Neural cell (in vitro differentiated cells): Measurements from ENCODE around the gene DZIP1. TPM values are rescaled to one million over a fixed set of nuclear protein-coding genes. Genes with fewer than 3 reads are reported as not detected.

ENCODE experiments used
- H2AFZ ChIP-seq: fragments of 200-600, 300-800 bp; sonication (generic), shearing (Covaris generic); 2 replicates; pipeline ENCODE4 v1.6.0; 2014; ENCODE audit warnings: low read depth, mild to moderate bottlenecking, antibody characterized with exemption, low read length, moderate library complexity
- H3F3A ChIP-seq: fragments of 200-600 bp; shearing (Covaris generic); 2 replicates; pipeline ENCODE4 v1.6.1; 2016; ENCODE audit warnings: mild to moderate bottlenecking, moderate library complexity, mixed read lengths, antibody characterized with exemption, low read length; ENCODE audit not compliant: insufficient read depth, poor library complexity, severe bottlenecking
- H3K27ac ChIP-seq: fragments of 200-600, 300-800 bp; sonication (generic), shearing (Covaris generic); 2 replicates; pipeline ENCODE4 v1.5.1; 2014; ENCODE audit warnings: mild to moderate bottlenecking, low read length, moderate library complexity
- H3K27me3 ChIP-seq: fragments of 300-800, 200-600 bp; sonication (generic), shearing (Covaris generic); 2 replicates; pipeline ENCODE4 v1.6.0; 2014; ENCODE audit warnings: mild to moderate bottlenecking, low read depth, low read length, moderate library complexity; ENCODE audit not compliant: insufficient read depth
- H3K36me3 ChIP-seq: fragments of 300-800, 200-600 bp; sonication (generic), shearing (Covaris generic); 2 replicates; pipeline ENCODE4 v1.5.1; 2014; ENCODE audit warnings: mild to moderate bottlenecking, antibody characterized with exemption, low read length, moderate library complexity; ENCODE audit not compliant: insufficient read depth
- H3K4me2 ChIP-seq: fragments of 300-800, 200-600 bp; sonication (generic), shearing (Covaris generic); 2 replicates; pipeline ENCODE4 v1.6.0; 2014; ENCODE audit warnings: mild to moderate bottlenecking, low read length
- H3K4me3 ChIP-seq: fragments of 300-800, 200-600 bp; sonication (generic), shearing (Covaris generic); 2 replicates; pipeline ENCODE4 v1.5.1; 2014; ENCODE audit warnings: mild to moderate bottlenecking, low read length, moderate library complexity
- H3K79me2 ChIP-seq: fragments of 200-600 bp; shearing (Covaris generic); replicated peaks from 2 replicates; pipeline ENCODE4 v1.6.0; 2014; ENCODE audit warnings: mild to moderate bottlenecking, low read length, moderate library complexity; ENCODE audit not compliant: insufficient read depth
- H3K9ac ChIP-seq: fragments of 300-800, 200-600 bp; sonication (generic), shearing (Covaris generic); 2 replicates; pipeline ENCODE4 v1.6.1; 2016; ENCODE audit warnings: mild to moderate bottlenecking, low read length, mixed read lengths
- H3K9me2 ChIP-seq: fragments of 200-600 bp; shearing (Covaris generic); 2 replicates; pipeline ENCODE4 v1.6.1; 2016; ENCODE audit warnings: mild to moderate bottlenecking, low read length, mixed read lengths; ENCODE audit not compliant: insufficient read depth
- H3K9me3 ChIP-seq: fragments of 200-600, 300-800 bp; sonication (generic), shearing (Covaris generic); 2 replicates; pipeline ENCODE4 v1.6.1; 2016; ENCODE audit warnings: mild to moderate bottlenecking, mixed run types, low read length, moderate library complexity, mixed read lengths
- H4K20me1 ChIP-seq: fragments of 200-600 bp; shearing (Covaris generic); 2 replicates; pipeline ENCODE4 v1.6.1; 2016; ENCODE audit warnings: mild to moderate bottlenecking, mixed run types; ENCODE audit not compliant: insufficient read depth
- CTCF ChIP-seq: fragments of 450-650 bp; IDR thresholded peaks from 2 replicates; pipeline ENCODE4 v1.5.1; 2014; ENCODE audit warnings: antibody characterized with exemption, mild to moderate bottlenecking, moderate library complexity; ENCODE audit not compliant: poor library complexity, severe bottlenecking
- EP300 ChIP-seq: fragments of 450-650 bp; conservative IDR thresholded peaks from 2 replicates; pipeline ENCODE4 v1.6.1; 2014; ENCODE audit warnings: antibody characterized with exemption, mild to moderate bottlenecking, moderate library complexity; ENCODE audit not compliant: poor library complexity, severe bottlenecking
- EZH2 ChIP-seq: fragments of 200-600, 300-800 bp; shearing (Covaris generic), sonication (generic); IDR thresholded peaks from 2 replicates; pipeline ENCODE4 v1.6.1; 2014; ENCODE audit warnings: antibody characterized with exemption, low read length, borderline replicate concordance, mild to moderate bottlenecking; ENCODE audit not compliant: insufficient read depth, poor library complexity, severe bottlenecking
- MXI1 ChIP-seq: fragments of 450-650 bp; conservative IDR thresholded peaks from 2 replicates; pipeline ENCODE4 v1.6.1; 2014; ENCODE audit warnings: antibody characterized with exemption, mild to moderate bottlenecking; ENCODE audit not compliant: poor library complexity, severe bottlenecking
- POLR2AphosphoS5 ChIP-seq: IDR thresholded peaks from 2 replicates; pipeline ENCODE4 v1.6.1; 2012
- RAD21 ChIP-seq: fragments of 450-650 bp; conservative IDR thresholded peaks from 2 replicates; pipeline ENCODE4 v1.6.1; 2014; ENCODE audit warnings: antibody characterized with exemption, mild to moderate bottlenecking, moderate library complexity
- REST ChIP-seq: IDR thresholded peaks from 2 replicates; pipeline ENCODE4 v1.6.1; 2012; ENCODE audit warnings: borderline replicate concordance
- SMC3 ChIP-seq: fragments of 450-650 bp; conservative IDR thresholded peaks from 2 replicates; pipeline ENCODE4 v1.6.1; 2014; ENCODE audit warnings: antibody characterized with exemption, mild to moderate bottlenecking, moderate library complexity; ENCODE audit not compliant: poor library complexity
- TAF1 ChIP-seq: IDR thresholded peaks from 2 replicates; pipeline ENCODE4 v1.6.1; 2012; ENCODE audit warnings: low read depth
- polyA plus RNA-seq: library from polyadenylated mRNA; depleted of rRNA; stranded (reverse); fragments of >200 nt; gene quantifications from 2 replicates; pipeline ENCODE4 v1.2.3, GENCODE V29; 2014

The DZIP1 gene
- polyA plus RNA-seq, 1 donor from 2014 or later: 35.3 TPM

GRCh38 chr13:95530178-95530577 is 114.3 kb downstream of the DZIP1 start:
- H3F3A ChIP-seq: no peaks in the 10 kb centered on the region
- H3K27me3 ChIP-seq: no peaks in the 10 kb centered on the region
- TF ChIP-seq CTCF: no peak
- TF ChIP-seq REST: no peak
- no peak for TF ChIP-seq SMC3
- TF ChIP-seq EP300: no peak
- no peak for TF ChIP-seq POLR2AphosphoS5
- no peak for TF ChIP-seq RAD21
- no peak for TF ChIP-seq MXI1
- no peak for TF ChIP-seq TAF1
- TF ChIP-seq EZH2: no peak
- no peaks in the 10 kb centered on the region for H4K20me1 ChIP-seq
- no peaks in the 10 kb centered on the region for H3K79me2 ChIP-seq
- no peaks in the 10 kb centered on the region for H3K9me2 ChIP-seq
- H3K9me3 ChIP-seq: no peaks in the 10 kb centered on the region
- H2AFZ ChIP-seq: no peak overlapping the region
- no peak overlapping the region for H3K9ac ChIP-seq
- no peak overlapping the region for H3K4me3 ChIP-seq
- H3K4me2 ChIP-seq: no peak overlapping the region
- H3K36me3 ChIP-seq: no peaks in the 10 kb centered on the region
- H3K27ac ChIP-seq: no peak overlapping the region

Other genes starting within 250 kb of the DZIP1 start
- not detected in 2 replicates for gene CLDN10, start 92.0 kb downstream of the DZIP1 start, polyA plus RNA-seq
- 8.2 and 9.0 TPM in 2 replicates for gene DNAJC3, start 32.4 kb upstream of the DZIP1 start, polyA plus RNA-seq